Suprapubic skin (tissue), 4 donors: ENCODE measurements around the gene KIR3DL1. TPM values are rescaled to one million over a fixed set of nuclear protein-coding genes. Genes with fewer than 3 reads are reported as not detected.
"Not testable (repeated sequence)": the region's sequence is repeated elsewhere in the genome, so short reads cannot be mapped to it uniquely, and the experiment has no call there.

Source experiments
- DNase-seq, 2 donors: peaks; one replicate each; pipeline ENCODE4 v3.0.0-alpha.2; 2019; ENCODE audit warnings: low spot score in 2 of 2
- H3K27ac ChIP-seq: fragments of 200-600 bp; sonication (generic); one replicate; pipeline ENCODE4 v1.5.1; 2019
- H3K27me3 ChIP-seq: fragments of 200-600 bp; sonication (generic); one replicate; pipeline ENCODE4 v1.5.1; 2019
- H3K36me3 ChIP-seq: fragments of 200-600 bp; sonication (generic); one replicate; pipeline ENCODE4 v1.5.1; 2019
- H3K4me1 ChIP-seq: fragments of 200-600 bp; sonication (generic); one replicate; pipeline ENCODE4 v1.5.1; 2019
- H3K4me3 ChIP-seq: fragments of 200-600 bp; sonication (generic); one replicate; pipeline ENCODE4 v1.5.1; 2019; ENCODE audit warnings: mild to moderate bottlenecking
- H3K9me3 ChIP-seq: fragments of 200-600 bp; sonication (generic); one replicate; pipeline ENCODE4 v1.5.1; 2019
- CTCF ChIP-seq, 2 donors: fragments of 200-600 bp in 1 of 2; fragments of 450-650 bp in 1 of 2; sonication (generic) in 1 of 2; IDR thresholded peaks; one replicate each; pipeline ENCODE4 v1.5.1; 2016 to 2019; ENCODE audit warnings: antibody characterized with exemption in 2 of 2, mild to moderate bottlenecking in 1 of 2, moderate library complexity in 1 of 2
- EP300 ChIP-seq: sonication (generic); formaldehyde crosslinking; IDR thresholded peaks from one replicate; pipeline ENCODE4 v1.6.1; 2017; ENCODE audit warnings: antibody characterized with exemption
- POLR2A ChIP-seq, 2 donors: fragments of 450-650 bp; IDR thresholded peaks; one replicate each; pipeline ENCODE4 v1.6.1; 2017; ENCODE audit warnings: antibody characterized with exemption in 2 of 2, mild to moderate bottlenecking in 2 of 2, moderate library complexity in 2 of 2
- POLR2AphosphoS5 ChIP-seq, 3 donors: sonication (generic); formaldehyde crosslinking; IDR thresholded peaks; one replicate each; pipeline ENCODE4 v1.6.1; 2017; ENCODE audit warnings: antibody characterized with exemption in 3 of 3
- WGBS: methylation state at CpG from one replicate; pipeline ENCODE4 v1.1.5; 2018; 5-methylcytosine and 5-hydroxymethylcytosine counted together
- total RNA-seq, 4 donors: library from RNA; depleted of rRNA; stranded (reverse); fragments of >200 nt; gene quantifications; one replicate each; pipeline ENCODE4 v1.1.0, GENCODE V29; 2016

Gene KIR3DL1
- total RNA-seq, 4 donors from 2014 or later: not detected

- H3K9me3 ChIP-seq, H3K27ac ChIP-seq, DNase-seq, H3K36me3 ChIP-seq, H3K27me3 ChIP-seq, H3K4me1 ChIP-seq, H3K4me3 ChIP-seq: not testable (repeated sequence)
- 93% methylated on average over 12 of the region's 14 CpGs for WGBS
Observed at GRCh38 chr19:54832496-54832895, 16.2 kb downstream of the KIR3DL1 start, which contains the start of gene KIR2DS4. Gene KIR2DS4 (plus strand): TSS chr19:54832676.

GRCh38 chr19:54835126-54835525 lies 18.9 kb downstream of the KIR3DL1 start:
- not testable (repeated sequence) for H3K36me3 ChIP-seq, H3K9me3 ChIP-seq, H3K27me3 ChIP-seq, H3K4me1 ChIP-seq, H3K4me3 ChIP-seq, H3K27ac ChIP-seq, DNase-seq
- 76% methylated on average over 5 of the region's 5 CpGs for WGBS

- not testable (repeated sequence) for H3K9me3 ChIP-seq, H3K27me3 ChIP-seq, H3K4me3 ChIP-seq, H3K27ac ChIP-seq, DNase-seq, H3K36me3 ChIP-seq, H3K4me1 ChIP-seq
- WGBS: 71% methylated on average over 2 of the region's 2 CpGs
Observed at GRCh38 chr19:54837522-54837921, 21.3 kb downstream of the KIR3DL1 start.

- not testable (repeated sequence) for DNase-seq, H3K27me3 ChIP-seq, H3K9me3 ChIP-seq, H3K4me3 ChIP-seq, H3K27ac ChIP-seq, H3K4me1 ChIP-seq, H3K36me3 ChIP-seq
- WGBS: 69% methylated on average over 6 of the region's 8 CpGs
Observed at GRCh38 chr19:54843171-54843570, 26.9 kb downstream of the KIR3DL1 start.

- 86% methylated on average over 16 of the region's 16 CpGs for WGBS
- not testable (repeated sequence) for H3K4me3 ChIP-seq, H3K9me3 ChIP-seq, H3K36me3 ChIP-seq, H3K4me1 ChIP-seq, DNase-seq, H3K27ac ChIP-seq, H3K27me3 ChIP-seq
Observed at GRCh38 chr19:54850061-54850640, 33.9 kb downstream of the KIR3DL1 start, which contains the start of gene KIR3DL2. Gene KIR3DL2 (plus strand): TSS chr19:54850443. CDS start chr19:54850476, 33 bp downstream.

- no peaks in the 10 kb centered on the region for H3K36me3 ChIP-seq
- H3K27ac ChIP-seq: no peak overlapping the region
- no peak overlapping the region for H3K4me3 ChIP-seq
- DNase-seq: no peak
- no peaks in the 10 kb centered on the region for H3K27me3 ChIP-seq
- TF ChIP-seq CTCF (IDR thresholded peaks at IDR 0.05): no peak
- no peak for TF ChIP-seq EP300
- no peak for TF ChIP-seq POLR2AphosphoS5 (IDR thresholded peaks at IDR 0.05)
- TF ChIP-seq POLR2A (IDR thresholded peaks at IDR 0.05): no peak
- WGBS: 50% methylated on average over 2 of the region's 2 CpGs
- H3K4me1 ChIP-seq: no peaks in the 10 kb centered on the region
- no peaks in the 10 kb centered on the region for H3K9me3 ChIP-seq
Observed at GRCh38 chr19:54850930-54851329, 34.7 kb downstream of the KIR3DL1 start.

GRCh38 chr19:54851353-54851752 lies 35.1 kb downstream of the KIR3DL1 start:
- Histone ChIP-seq H3K9me3 (no peaks in the 10 kb centered on the region), H3K27ac (no peak overlapping the region), H3K36me3 (no peaks in the 10 kb centered on the region), H3K4me3 (no peak overlapping the region), H3K27me3 (no peaks in the 10 kb centered on the region), H3K4me1 (no peaks in the 10 kb centered on the region)
- no peak for TF ChIP-seq CTCF (IDR thresholded peaks at IDR 0.05)
- TF ChIP-seq POLR2A (IDR thresholded peaks at IDR 0.05): no peak
- no peak for TF ChIP-seq POLR2AphosphoS5 (IDR thresholded peaks at IDR 0.05)
- TF ChIP-seq EP300: no peak
- WGBS: 91% methylated on average over 7 of the region's 7 CpGs
- no peak for DNase-seq

GRCh38 chr19:54855241-54855640 lies 39.0 kb downstream of the KIR3DL1 start:
- not testable (repeated sequence) for H3K9me3 ChIP-seq, H3K27ac ChIP-seq, H3K36me3 ChIP-seq, H3K4me3 ChIP-seq, H3K27me3 ChIP-seq, DNase-seq, H3K4me1 ChIP-seq
- 63% methylated on average over 1 of the region's 1 CpG for WGBS

GRCh38 chr19:54858476-54858875 lies 42.2 kb downstream of the KIR3DL1 start:
- WGBS: 84% methylated on average over 3 of the region's 3 CpGs
- H3K27ac ChIP-seq, H3K4me3 ChIP-seq, H3K27me3 ChIP-seq, DNase-seq, H3K4me1 ChIP-seq, H3K9me3 ChIP-seq, H3K36me3 ChIP-seq: not testable (repeated sequence)

GRCh38 chr19:54859421-54859820 lies 43.2 kb downstream of the KIR3DL1 start:
- not testable (repeated sequence) for H3K27me3 ChIP-seq, H3K4me1 ChIP-seq, H3K27ac ChIP-seq, H3K4me3 ChIP-seq, H3K36me3 ChIP-seq, H3K9me3 ChIP-seq, DNase-seq
- 69% methylated on average over 7 of the region's 7 CpGs for WGBS

- DNase-seq, H3K36me3 ChIP-seq, H3K9me3 ChIP-seq, H3K27ac ChIP-seq, H3K27me3 ChIP-seq, H3K4me3 ChIP-seq, H3K4me1 ChIP-seq: not testable (repeated sequence)
- 100% methylated on average over 2 of the region's 3 CpGs for WGBS
Observed at GRCh38 chr19:54863459-54863858, 47.2 kb downstream of the KIR3DL1 start.
